HepG2 (cell line): Measurements from ENCODE around the gene L3MBTL3. TPM values are rescaled to one million over a fixed set of nuclear protein-coding genes. Genes with fewer than 3 reads are reported as not detected.

ENCODE experiments used
- ASH2L ChIP-seq: fragments of 300-600, 200-600 bp; sonication (generic); IDR thresholded peaks from 2 replicates; pipeline ENCODE4 v1.7.0; 2017; ENCODE audit warnings: low read depth, mild to moderate bottlenecking, moderate library complexity, mixed read lengths, low read length; ENCODE audit not compliant: insufficient read length
- CEBPG ChIP-seq: IDR thresholded peaks from 2 replicates; pipeline ENCODE4 v1.6.1; 2016
- EP300 ChIP-seq, 3 experiments: sonication (generic) in 1 of 3; formaldehyde crosslinking in 1 of 3; IDR thresholded peaks; 2 replicates each; pipeline versions ENCODE4 v1.5.1 to v1.6.1; 2011 to 2020; ENCODE audit warnings: low read depth in 2 of 3, low read length in 2 of 3, borderline replicate concordance in 1 of 3, improper control_type of control experiment in 1 of 3, mild to moderate bottlenecking in 1 of 3, missing genetic modification reagents in 1 of 3, moderate library complexity in 1 of 3
- EZH2 ChIP-seq: conservative IDR thresholded peaks from 2 replicates; pipeline ENCODE4 v1.6.1; 2012; ENCODE audit warnings: mild to moderate bottlenecking, low read depth, low read length, moderate library complexity
- FOXP1 ChIP-seq, 2 experiments: fragments of 450-650 bp in 1 of 2; IDR thresholded peaks; 2 replicates each; pipeline ENCODE4 v1.6.1; 2017 to 2018; ENCODE audit warnings: antibody characterized with exemption in 1 of 2
- FOXP4 ChIP-seq: sonication (generic); formaldehyde crosslinking; IDR thresholded peaks from 2 replicates; pipeline ENCODE4 v1.4.0; 2020; ENCODE audit warnings: missing genetic modification reagents
- GTF2F1 ChIP-seq: fragments of 150-350 bp; IDR thresholded peaks from 2 replicates; pipeline ENCODE4 v1.6.1; 2014; ENCODE audit warnings: low read length
- HNRNPLL ChIP-seq: fragments of 200-400 bp; formaldehyde crosslinking; IDR thresholded peaks from 2 replicates; pipeline ENCODE4 v1.6.1; 2017; ENCODE audit warnings: mild to moderate bottlenecking, low read depth, low read length; ENCODE audit not compliant: poor library complexity, severe bottlenecking
- MTA1 ChIP-seq: sonication (generic); formaldehyde crosslinking; IDR thresholded peaks from 2 replicates; pipeline ENCODE4 v1.4.0; 2020; ENCODE audit warnings: missing genetic modification reagents, mild to moderate bottlenecking, borderline replicate concordance
- NR2F1 ChIP-seq, 2 experiments: fragments of 450-650 bp in 1 of 2; formaldehyde crosslinking in 1 of 2; IDR thresholded peaks; 2 replicates each; pipeline versions ENCODE4 v1.5.0 to v1.6.1; 2016 to 2020; ENCODE audit warnings: mild to moderate bottlenecking in 1 of 2, missing compliant biosample characterization in 1 of 2, missing genetic modification reagents in 1 of 2, moderate library complexity in 1 of 2
- PAF1 ChIP-seq: IDR thresholded peaks from 2 replicates; pipeline ENCODE4 v1.6.1; 2016; ENCODE audit warnings: missing genetic modification reagents, missing compliant biosample characterization
- POGZ ChIP-seq: sonication (generic); formaldehyde crosslinking; IDR thresholded peaks from 2 replicates; pipeline ENCODE4 v1.4.0; 2020; ENCODE audit warnings: mild to moderate bottlenecking, missing genetic modification reagents
- REPIN1 ChIP-seq: sonication (generic); formaldehyde crosslinking; IDR thresholded peaks from 2 replicates; pipeline ENCODE4 v1.8.0; 2022; ENCODE audit warnings: missing genetic modification reagents, low read depth, mild to moderate bottlenecking, borderline replicate concordance
- SRY ChIP-seq: sonication (generic); formaldehyde crosslinking; IDR thresholded peaks from 2 replicates; pipeline ENCODE4 v1.8.0; 2022; ENCODE audit warnings: mild to moderate bottlenecking, missing genetic modification reagents
- TARDBP ChIP-seq: sonication (generic); formaldehyde crosslinking; IDR thresholded peaks from 2 replicates; pipeline ENCODE4 v1.8.0; 2022; ENCODE audit warnings: mild to moderate bottlenecking, missing genetic modification reagents
- TMF1 ChIP-seq: sonication (generic); formaldehyde crosslinking; IDR thresholded peaks from 2 replicates; pipeline ENCODE4 v1.8.1; 2022; ENCODE audit warnings: low read depth, missing genetic modification reagents
- USF2 ChIP-seq, 2 experiments: sonication (generic) in 1 of 2; formaldehyde crosslinking in 1 of 2; IDR thresholded peaks; 2 replicates each; pipeline versions ENCODE4 v1.5.1 to v1.6.1; 2011 to 2020; ENCODE audit warnings: borderline replicate concordance in 1 of 2, low read depth in 1 of 2, low read length in 1 of 2, mild to moderate bottlenecking in 1 of 2, missing genetic modification reagents in 1 of 2, moderate library complexity in 1 of 2
- ZBTB46 ChIP-seq: sonication (generic); formaldehyde crosslinking; IDR thresholded peaks from 2 replicates; pipeline ENCODE4 v1.4.0; 2020; ENCODE audit warnings: mild to moderate bottlenecking, missing genetic modification reagents, borderline replicate concordance
- ZNF138 ChIP-seq: sonication (generic); formaldehyde crosslinking; IDR thresholded peaks from 2 replicates; pipeline ENCODE4 v1.5.0; 2020; ENCODE audit warnings: mild to moderate bottlenecking, low read depth, missing genetic modification reagents
- ZNF20 ChIP-seq: sonication (generic); formaldehyde crosslinking; IDR thresholded peaks from 2 replicates; pipeline ENCODE4 v1.4.0; 2020; ENCODE audit warnings: mild to moderate bottlenecking, moderate library complexity, missing genetic modification reagents
- ZNF362 ChIP-seq: sonication (generic); formaldehyde crosslinking; IDR thresholded peaks from 2 replicates; pipeline ENCODE4 v1.4.0; 2020; ENCODE audit warnings: missing genetic modification reagents, mild to moderate bottlenecking, borderline replicate concordance
- ZNF841 ChIP-seq: sonication (generic); formaldehyde crosslinking; IDR thresholded peaks from 2 replicates; pipeline ENCODE4 v1.8.1; 2023; ENCODE audit warnings: missing genetic modification reagents, borderline replicate concordance
- polyA plus RNA-seq, 8 experiments: library from polyadenylated mRNA; depleted of rRNA in 3 of 8; stranded (reverse) in 7 of 8; unstranded in 1 of 8; fragments of >200 nt; fragmentation: Illumina TruSeq in 4 of 8; extraction: Trizol in 4 of 8; gene quantifications; 2 replicates each; pipeline versions ENCODE4 v1.2.1 to v1.2.3, GENCODE V29; 2011 to 2016; ENCODE audit warnings: low read depth in 4 of 8, missing spikeins in 1 of 8, mixed read lengths in 1 of 8; ENCODE audit not compliant: insufficient read depth in 1 of 8
- total RNA-seq, 5 experiments: library from RNA; depleted of rRNA; stranded (reverse); fragments of >200 nt; fragmentation: Illumina TruSeq; extraction: Trizol; gene quantifications; 2 replicates each; pipeline ENCODE4 v1.2.3, GENCODE V29; 2016; ENCODE audit warnings: low read depth in 1 of 5

Gene L3MBTL3
- total and polyA plus RNA-seq, 2 of the 13 experiments (the other 11 are each of a cell fraction or from before 2014, with no cell fraction given) = 1.5 to 2.5 TPM

- TF ChIP-seq USF2 (IDR thresholded peaks at IDR 0.05; ENCODE audit: low read depth, low read length) (no peak), USF2 (CRISPR knock-in tag; IDR thresholded peaks at IDR 0.05; ENCODE audit: borderline replicate concordance) (no peak), EP300 (IDR thresholded peaks at IDR 0.05; ENCODE audit: low read depth in 2 of 2, low read length in 2 of 2) (peak; percentile 15 to 23; a peak in 1 of 4 replicates), EP300 (CRISPR knock-in tag; IDR thresholded peaks at IDR 0.05; ENCODE audit: borderline replicate concordance) (no peak), TARDBP (CRISPR knock-in tag) (no peak), SRY (CRISPR knock-in tag) (no peak), ZNF362 (CRISPR knock-in tag) (no peak), EZH2 (no peak), GTF2F1 (no peak), ASH2L (no peak), PAF1 (CRISPR knock-in tag) (no peak), ZNF20 (CRISPR knock-in tag) (no peak), POGZ (CRISPR knock-in tag) (peak; percentile 84; the same call in 1 of the 2 replicates), MTA1 (CRISPR knock-in tag) (no peak), ZNF841 (CRISPR knock-in tag) (no peak), ZNF138 (CRISPR knock-in tag) (no peak), TMF1 (no peak), NR2F1 (CRISPR knock-in tag; IDR thresholded peaks at IDR 0.05) (peak in 1 of 2 experiments; percentile 35; a peak in 1 of 4 replicates), CEBPG (peak; percentile 81), HNRNPLL (no peak), FOXP1 (IDR thresholded peaks at IDR 0.05) (no peak), FOXP1 (CRISPR knock-in tag; IDR thresholded peaks at IDR 0.05) (no peak), FOXP4 (peak; percentile 41; the same call in 1 of the 2 replicates), REPIN1 (CRISPR knock-in tag) (peak; percentile 61; the same call in 1 of the 2 replicates), ZBTB46 (CRISPR knock-in tag) (no peak)
Measured at GRCh38 chr6:130043344-130043743, 25.0 kb downstream of the L3MBTL3 start (continued).
